Lung microvascular endothelial cell (primary cell): ENCODE results near the gene HPCA. TPM values are rescaled to one million over a fixed set of nuclear protein-coding genes. Genes with fewer than 3 reads are reported as not detected.
A peak's percentile ranks its signal among the peaks of the same experiment; 100 is the strongest.

Source experiments
- DNase-seq, 2 donors: peaks; one replicate each; pipeline versions ENCODE4 v3.0.0 to v3.0.0-alpha.2; 2010; ENCODE audit warnings: low read depth in 2 of 2
- total RNA-seq: library from RNA; depleted of rRNA; stranded (reverse); fragments of >200 nt; gene quantifications from 2 replicates; pipeline ENCODE4 v1.2.1, GENCODE V29; 2014

Gene HPCA
- total RNA-seq, 1 donor from 2014 or later: not detected

DNA sequence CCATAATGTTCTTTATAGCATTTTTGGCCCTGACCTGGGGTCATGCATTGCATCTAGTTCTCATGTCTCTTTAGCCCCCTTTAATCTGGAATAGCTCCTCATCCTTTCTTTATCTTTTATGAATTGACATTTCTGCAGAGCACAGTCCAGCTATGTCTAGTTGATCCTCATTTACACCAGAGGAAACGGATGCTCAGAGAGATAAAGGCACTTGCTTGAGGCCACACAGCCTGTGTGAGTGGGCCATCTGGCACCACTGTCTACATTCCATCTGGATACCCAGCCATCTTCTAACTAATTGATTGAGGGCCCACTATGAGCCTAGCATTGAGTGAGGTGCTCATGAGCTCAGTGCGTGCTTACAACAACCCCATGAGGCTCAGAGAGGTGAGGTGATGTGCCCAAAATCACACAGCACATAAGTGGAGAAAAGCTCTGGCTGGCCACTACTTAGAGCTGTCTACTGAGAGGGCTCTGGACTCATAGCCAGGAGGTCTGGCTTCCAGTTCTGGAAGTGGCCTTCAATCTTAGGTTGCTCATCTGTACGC is 3.5 kb downstream of the HPCA start:
- DNase-seq: no peak

DNA sequence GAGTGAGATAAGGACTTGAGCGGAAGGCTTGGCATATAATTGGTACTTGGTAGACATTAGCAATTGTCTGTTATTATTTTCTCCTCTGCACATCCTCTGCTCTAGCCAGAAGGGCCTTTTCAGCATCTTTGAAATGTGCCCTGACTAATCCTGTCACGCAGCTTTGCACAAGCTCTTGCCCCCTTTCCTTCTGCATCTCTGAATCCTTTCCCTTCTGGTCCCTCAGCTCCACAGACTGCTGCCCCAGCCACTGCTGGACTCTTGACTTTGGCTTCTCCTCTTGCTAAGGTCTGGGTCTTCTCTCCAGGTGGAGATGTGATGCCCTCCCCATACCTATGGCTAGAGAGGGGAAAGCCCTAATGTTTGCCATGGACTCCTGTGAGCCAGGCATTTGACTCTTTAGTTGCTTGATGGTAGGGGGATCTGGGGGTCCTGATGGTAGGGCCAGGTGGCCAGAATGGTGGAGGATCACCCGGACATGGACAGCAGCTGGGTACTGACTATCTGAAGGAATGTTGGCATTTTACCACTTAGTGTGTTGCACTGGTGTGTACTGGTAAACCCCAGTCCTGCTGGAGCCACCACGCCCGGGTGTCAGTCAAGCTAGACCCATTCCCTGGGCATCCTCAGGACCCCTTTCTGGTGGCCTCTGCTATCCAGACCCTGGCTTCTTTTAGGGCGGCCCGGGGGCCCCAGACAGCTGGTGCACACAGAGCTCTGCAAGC is 4.4 kb downstream of the HPCA start:
- no peak for DNase-seq

DNA sequence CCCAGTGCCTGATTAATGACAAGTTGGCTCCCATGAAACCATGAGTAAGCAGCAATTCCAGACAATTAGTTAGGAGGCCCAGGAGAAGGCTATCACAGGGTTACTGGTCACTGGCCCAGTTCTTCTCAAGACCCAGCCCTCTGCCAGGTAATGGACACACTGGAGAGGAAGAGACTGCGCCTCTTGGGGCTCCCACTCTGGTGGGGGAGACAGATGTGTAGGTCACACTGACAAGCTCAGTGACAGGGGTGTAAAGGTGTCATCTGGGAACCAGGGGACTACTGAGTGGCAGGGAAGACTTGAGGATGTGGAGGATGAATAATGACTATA is 4.9 kb downstream of the HPCA start:
- no peak for DNase-seq

DNA sequence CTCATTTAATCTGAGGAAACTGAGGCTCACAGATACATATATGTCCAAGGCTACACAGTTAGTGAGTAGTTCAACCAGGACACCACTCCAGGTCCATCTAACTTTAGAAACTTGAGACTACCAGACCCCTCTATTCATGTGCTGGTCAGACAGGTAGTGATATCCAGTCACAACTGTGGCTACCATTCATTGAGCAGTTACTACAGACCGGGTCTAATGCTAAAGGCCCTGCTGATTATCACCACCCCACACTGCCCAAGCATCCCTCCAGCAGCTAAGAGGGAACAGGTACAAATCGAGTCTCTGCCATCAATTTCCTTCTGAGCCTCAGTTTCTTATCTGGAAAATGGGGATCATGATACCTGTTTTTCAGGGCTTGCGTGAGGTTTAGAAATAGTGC is 5.3 kb downstream of the HPCA start:
- no peak for DNase-seq

DNA sequence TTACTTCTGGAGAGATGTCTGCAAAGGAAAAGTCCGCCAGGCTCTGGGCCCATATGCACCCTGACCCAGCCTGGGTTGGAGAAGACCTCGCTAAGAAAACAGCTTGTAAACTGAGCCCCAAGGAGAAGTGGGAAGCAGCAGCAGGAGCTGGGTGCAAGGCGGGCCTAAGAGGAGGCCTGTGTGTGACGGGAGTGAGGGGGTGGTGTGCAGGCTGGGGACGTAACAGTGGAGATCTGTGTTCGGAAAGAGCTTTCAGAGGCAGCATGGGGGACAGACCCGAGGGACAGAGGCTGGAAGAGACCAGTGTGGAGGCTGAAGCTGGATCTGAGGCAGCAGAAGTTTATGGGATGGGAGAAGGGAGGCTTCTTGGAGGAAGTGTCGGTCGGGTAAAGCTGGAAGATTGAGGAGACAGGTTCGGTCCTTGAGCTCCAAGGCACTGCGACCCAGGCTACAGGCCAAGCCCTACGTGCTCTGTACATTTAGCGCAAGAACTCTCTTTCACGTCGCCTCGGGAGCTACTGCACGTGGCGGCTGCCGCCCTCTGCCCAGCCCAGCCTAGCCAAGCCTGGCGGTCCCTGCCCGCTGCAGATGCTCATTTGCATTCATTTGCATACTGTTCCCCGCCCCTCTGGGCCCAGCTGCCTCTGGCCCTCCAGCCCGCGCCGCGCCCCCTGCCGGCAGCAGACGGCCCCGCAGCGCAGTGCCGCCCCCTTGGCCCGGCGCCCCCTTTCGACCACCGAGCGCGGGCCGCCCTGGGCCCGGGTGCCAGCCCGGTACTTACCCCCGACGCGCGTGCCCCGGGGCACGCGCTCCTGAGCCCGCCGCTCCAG is 6.3 kb downstream of the HPCA start:
- DNase-seq: peak; percentile 23 to 34

DNA sequence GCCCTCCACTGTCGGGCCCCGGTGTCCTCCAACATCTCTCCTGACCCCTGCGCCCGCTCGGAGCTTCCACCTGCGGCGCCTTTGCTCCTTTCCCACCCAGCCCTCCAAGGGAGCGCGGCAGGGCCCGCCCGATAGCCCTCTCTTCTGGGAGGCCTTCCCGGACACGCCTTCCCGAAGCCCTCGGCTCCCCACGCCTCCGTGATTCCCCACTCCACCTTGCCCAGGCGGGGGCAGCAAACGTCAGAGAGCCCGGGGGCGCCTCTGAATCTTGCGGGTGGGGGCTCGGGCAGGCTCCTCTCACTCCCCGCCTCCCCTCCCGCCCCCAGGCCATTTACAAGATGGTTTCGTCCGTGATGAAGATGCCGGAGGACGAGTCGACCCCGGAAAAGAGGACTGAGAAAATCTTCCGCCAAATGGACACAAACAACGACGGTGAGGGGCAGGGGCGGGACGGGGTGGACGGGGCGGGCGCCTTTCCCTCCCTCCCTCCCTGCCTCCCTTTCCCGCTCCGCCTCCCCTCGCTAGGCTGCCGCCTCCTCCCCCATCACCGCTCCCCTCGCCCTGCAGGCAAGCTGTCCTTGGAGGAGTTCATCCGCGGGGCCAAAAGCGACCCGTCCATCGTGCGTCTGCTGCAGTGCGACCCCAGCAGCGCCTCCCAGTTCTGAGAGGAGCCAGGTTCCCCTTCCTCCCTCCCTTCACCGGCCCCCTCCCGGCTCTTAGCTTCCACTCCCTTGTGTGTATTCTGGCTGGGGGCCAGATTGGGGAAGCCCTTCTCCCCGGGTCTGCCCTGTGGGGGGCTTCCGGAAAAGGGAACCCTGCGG is 7.1 kb downstream of the HPCA start:
- peak in 1 of 2 donors; percentile 24 for DNase-seq

DNA sequence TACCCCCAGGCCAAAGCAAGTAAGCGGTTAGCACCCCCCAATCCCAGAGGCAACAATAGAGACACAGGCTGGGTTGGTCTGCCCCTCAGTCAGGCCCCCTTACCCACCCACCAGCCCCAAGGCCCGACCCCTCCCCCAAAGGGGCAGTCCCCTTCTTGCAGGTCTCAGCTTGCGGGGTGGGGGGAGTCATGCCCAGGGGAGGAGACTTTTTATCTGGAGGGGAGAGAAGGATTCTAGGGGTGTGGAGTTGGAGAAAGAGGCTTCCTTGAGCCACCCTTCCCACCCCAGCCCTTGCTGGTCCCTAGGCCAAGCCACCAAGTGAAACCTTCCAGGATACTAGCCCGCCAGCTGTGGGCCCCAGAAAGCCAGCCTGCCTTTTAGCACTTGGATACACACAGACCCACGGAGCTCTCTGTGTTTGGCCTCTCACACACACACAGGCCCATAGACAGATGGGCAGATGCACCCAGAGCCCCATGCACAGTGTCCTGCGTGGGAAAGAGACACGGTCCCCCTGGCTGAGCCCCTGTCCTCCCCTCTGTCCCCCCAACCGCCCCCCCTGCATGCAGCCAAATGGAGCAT is 7.8 kb downstream of the HPCA start:
- no peak for DNase-seq

DNA sequence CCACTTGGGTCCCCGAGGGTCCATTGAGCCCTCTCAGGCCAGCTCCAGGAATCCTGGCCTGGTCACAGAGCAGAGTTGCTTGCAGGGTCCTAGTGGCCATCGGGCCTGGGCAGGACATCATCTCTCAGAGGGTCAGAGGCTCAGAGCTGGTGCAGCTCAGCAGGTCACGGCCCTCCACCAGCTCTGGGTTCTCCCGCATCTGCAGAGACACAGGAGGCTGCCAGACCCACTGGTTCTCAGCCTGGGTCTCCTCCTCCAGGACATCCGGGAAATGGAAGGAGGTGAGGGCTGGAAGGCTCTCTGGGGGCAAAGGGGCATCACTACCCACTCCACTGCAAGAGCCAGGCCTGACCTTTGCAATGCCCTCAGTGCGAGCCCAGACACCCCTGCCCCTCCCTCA is 8.4 kb downstream of the HPCA start:
- DNase-seq: no peak

DNA sequence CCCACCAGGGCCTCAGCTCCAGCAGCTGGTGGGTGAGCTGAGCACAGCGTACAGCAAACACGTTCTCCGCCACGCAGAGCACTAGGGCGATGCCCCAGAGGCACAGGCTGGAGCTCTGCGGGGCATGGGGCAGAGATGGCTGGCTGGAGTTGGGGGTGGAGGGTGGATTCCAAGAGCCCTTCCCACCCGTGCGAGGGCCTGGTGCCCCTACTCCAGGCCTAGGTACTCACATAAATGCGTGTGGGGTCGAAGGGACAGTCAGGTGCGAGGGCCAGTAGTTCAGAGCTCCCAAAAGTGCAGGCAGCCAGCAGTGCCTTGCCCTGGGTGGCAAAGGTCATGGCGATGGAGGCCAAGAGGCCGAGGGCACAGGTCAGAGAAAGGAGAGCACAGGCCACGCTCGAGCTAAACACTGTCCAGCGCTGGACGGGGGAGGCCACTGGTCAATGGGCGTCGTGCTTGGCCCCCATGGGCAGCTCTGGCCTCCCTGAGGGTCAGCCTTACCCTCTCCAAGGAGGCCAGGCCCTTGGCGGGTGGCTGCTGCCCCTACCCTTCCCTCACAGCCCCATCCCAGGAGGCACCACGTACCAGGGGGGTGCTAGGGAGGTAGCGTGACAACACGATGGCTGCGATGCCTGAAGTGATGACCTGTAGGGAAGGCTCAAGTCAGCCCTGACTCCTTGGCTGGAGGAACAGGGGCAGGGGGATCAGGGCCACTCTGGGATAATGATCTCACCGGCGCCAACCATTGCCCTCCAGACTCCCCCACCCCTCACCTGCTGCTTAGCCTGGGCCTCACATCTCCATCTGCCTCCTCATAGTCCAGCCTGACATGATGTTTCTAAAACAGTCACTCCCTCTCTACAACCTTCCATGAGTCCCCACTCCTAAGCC is 9.3 kb downstream of the HPCA start:
- no peak for DNase-seq

DNA sequence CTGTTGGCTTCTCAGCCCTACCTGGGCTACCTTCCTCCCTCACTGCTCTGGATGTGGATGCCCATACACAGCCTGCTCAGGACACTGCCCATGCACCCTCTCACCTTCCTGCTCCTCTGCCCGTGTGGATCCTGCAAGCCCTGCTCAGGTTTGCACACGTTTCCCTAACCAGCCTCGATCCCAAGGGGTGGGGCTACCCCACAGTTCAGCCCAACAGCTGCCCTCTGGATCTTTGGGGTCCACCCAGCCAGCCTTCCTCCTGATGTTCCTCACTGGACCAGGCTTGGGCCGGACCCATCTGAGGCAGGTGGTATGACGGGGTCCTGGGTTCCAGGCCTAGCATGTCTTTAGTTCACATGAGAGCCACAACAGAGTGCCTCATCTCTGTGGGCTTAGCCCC is 10.2 kb downstream of the HPCA start:
- no peak for DNase-seq

DNA sequence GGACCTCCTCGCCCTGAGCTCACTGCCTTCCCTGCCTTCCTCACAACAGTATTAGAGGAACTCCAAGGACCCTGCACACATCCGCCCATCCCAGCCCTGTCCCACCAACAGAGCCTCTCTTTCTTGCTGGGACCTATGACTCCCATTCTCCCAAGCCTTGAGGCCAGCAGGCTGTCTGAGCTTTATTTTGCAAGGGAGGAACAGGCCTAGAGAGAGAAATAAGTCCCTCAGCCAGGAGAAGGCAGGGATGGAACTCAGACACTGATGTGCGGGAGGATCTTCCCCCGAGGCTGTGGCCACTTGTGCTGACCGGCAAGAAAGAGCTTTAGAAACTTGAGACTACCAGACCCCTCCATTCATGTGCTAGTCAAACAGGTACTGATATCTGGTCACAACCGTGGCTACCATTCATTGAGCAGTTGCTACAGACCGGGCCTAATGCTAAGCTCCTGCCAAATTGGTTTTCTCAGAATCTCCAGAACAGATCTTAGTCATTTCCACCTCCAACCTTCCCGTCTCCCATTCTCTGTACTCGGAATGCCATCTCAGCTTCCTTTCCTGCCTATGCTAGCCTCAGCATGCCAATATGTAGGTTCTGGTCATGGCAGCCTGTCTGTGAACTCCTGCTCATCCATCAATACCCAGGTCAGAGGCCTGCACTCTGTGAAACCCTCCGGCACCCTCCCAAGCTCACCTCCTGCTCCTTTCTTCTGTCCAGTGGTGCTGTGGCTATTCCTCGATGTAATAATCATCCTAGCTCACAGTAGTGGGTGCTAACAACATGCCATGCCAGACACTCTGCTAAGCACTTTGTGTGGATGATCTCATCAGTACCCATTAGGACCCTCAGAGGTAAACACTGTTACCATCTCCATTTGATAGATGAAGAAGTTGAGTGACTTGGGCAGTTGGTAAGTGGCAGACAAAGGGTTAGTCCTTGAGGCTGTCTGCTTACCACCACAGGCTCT is 11.1 kb downstream of the HPCA start:
- DNase-seq: peak in 1 of 2 donors; percentile 52

DNA sequence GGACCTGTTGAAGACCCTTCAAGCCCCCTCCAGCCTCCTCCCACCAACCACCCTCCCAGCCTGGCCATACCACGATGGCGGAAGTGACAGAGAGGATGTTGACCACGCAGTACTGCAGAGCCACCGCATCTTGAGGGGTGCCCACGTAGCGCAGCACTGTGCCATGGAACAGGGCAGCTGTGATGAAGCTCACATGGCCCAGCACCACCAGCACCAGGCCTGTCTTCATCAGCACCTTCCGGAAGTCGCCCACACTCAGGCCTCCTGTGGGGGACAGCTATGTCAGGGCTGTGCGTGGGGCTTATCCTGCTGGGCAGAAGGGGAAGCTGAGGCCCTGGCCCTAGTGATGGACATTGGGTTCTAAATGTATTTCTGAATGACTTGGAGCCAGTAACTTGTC is 11.8 kb downstream of the HPCA start:
- DNase-seq: no peak

DNA sequence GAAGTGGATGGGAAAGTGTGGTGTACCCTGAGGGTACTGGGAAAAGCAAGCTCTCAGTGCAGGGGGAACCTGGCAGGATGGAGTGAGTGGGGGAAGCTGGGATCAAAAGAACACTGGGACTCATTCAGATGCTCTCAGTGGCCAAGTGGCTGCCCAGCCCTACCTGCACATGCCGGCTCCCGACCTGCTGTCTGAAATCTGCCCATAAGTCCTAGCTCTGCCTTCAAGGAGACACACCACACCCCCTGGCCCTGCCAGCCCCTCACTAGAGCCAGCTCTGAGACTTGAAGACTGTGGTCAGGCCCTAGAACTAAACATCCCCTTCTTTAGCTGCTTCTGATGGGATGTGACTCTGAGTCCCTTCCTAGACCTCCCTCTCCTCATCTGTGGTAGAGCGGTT is 12.7 kb downstream of the HPCA start:
- DNase-seq: no peak

DNA sequence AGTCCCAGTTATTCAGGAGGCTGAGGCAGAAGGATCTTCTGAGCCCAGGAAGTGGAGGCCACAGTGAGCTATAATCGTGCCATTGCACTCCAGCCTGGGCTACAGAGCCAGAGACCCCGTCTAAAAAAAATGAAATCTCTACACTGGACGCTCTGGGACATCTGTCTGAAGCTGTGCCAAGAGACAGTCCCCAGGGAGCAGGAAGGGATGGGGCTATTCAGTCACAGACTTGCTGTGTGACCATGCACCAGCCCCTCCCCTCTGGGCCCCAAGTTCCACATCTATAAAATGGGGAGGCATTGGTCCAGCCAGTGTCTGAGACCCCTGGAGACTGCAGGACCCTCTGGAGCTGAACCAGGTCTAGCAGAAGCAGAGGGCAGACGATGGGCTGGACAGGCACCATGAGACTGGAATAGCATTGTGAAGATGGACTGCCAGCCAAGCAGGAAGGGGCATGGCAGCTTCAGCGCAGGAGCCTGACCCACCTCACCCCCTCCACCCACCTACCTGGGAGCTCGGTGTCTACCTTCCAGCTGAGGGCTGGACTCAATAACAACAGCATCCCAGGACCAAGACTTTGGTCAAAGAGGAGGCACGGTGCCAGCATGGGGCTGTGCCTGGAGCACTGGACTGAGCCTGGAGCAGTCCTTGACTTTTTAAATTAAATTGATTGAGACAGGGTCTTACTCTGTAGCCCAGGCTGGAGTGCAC is 13.4 kb downstream of the HPCA start:
- no peak for DNase-seq

DNA sequence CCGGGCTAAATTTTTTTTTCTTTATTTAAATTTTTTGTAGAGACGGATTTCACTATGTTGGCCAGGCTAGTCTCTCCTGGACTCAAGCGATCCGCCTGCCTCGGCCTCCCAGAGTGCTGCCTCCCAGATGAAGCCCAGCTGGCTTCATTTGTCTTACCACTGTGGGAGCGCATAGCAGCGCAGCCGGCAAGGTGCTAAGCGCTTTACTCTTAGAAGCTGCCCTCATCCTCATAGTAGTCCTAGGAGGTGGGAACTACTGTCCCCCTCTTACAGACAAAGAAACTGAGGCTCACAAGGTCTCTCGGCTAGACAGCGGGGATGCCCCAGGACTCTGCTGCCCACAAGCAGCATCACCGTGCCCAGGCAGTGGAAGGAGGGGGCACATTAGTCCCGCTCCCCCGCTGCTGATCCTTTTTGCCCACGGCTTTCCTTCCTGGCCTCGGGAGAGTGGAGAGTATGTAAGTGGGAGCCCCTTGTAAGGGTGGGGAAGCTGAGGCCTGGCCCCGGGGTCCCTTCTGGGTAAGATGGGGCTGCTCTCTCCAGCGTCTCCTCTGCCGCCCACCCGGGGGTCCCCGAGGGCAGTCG is 14.2 kb downstream of the HPCA start:
- no peak for DNase-seq

DNA sequence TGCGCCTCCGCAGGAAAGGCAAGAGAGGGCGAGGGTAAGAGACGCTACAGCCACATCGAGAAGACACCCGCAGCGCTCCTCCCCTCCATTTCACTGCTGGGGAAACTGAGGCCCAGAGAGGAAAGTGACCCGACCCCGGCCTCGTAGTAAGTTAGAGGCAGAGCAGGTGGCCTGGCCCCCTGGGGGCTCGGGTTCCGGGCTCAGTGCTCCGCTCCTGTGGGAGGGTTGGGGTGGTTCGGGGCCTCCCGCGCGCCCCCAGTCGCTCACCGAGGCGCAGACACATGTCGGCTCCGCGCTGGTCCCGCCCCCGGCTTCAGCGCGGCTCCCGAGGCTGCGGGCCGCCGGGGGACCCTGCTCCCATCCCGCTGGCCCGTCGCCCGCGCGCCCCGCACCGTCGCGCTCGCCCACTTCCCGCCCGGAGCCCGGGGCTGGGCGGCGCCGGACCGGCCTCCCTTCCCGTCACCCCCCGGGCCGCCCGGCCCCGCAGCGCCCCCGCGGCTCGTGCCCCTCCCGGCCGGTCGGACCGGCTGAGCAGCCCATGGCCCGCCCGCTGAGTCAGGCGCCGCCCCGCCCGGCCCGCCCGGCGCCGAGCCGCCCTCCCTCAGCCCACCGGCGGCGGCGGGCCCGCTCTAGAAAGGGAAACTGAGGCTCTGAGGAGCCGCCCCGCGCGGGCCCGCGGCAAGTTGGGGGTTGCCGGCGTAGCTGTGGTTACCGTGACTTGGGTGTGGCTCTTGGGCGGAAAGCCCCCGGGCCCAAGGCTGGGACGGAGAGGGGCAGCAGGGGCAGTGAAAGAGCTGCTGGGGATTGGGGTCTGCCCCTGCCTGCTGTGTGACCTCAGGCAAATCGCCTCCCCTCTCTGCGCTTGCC is 14.9 kb downstream of the HPCA start, which contains the start of gene TMEM54:
TMEM54 (minus strand) TSS at position 434 of the 867 bp plus-strand sequence; CDS start at position 283, 151 bp downstream.
- DNase-seq: peak in 1 of 2 donors; percentile 27

DNA sequence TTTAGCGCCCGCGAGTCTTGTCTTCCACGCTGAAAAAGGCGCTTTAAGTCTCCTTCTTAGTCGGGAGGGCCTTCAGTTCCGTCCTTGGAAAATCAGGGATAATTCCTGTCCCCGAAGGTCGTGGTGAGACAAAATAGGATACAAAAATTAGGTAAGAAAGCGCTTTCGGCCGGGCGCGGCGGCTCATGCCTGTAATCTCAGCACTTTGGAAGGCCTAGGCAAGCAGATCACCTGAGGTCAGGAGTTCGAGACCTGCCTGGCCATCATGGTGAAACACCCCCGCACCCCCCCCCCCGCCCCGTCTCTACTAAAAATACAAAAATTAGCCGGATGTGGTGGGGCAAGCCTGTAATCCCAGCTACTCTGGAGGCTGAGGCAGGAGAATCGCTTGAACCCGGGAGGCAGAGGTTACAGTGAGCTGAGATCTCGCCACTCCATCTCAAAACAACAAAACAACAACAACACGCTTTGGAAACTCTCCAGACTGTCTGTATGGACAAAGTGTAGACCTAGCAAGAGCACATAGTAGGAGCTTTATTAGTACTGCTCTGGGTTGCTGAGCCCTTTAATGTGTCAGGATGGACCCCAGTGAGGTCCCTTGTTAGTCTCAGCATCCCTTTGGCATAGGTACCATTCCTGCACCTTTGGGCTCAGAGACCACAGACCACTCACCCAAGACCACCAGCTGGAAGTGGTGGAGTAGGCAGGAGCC is 15.7 kb downstream of the HPCA start:
- no peak for DNase-seq
